HG03025 (cell line): ENCODE data around the gene C6orf141.

ENCODE experiments used
- ATAC-seq: cut with Tn5 transposase; IDR thresholded peaks from one replicate; pipeline ENCODE4 v1.9.1; 2021; ENCODE audit warnings: mild to moderate bottlenecking, moderate library complexity; ENCODE audit not compliant: unreplicated experiment, low FRiP score

Gene C6orf141

GRCh38 chr6:49550492-49551077 lies at the start of gene C6orf141:
Gene C6orf141 (plus strand): TSS chr6:49550668. CDS start chr6:49550793, 125 bp downstream.
- ATAC-seq: peak; percentile 70

GRCh38 chr6:49504666-49505065 lies 45.8 kb upstream of the C6orf141 start:
- no peak for ATAC-seq

- ATAC-seq: no peak
Observed at GRCh38 chr6:49506569-49507111, 43.8 kb upstream of the C6orf141 start.

- ATAC-seq: no peak
Observed at GRCh38 chr6:49509342-49509741, 41.1 kb upstream of the C6orf141 start.

- ATAC-seq: no peak
Observed at GRCh38 chr6:49513153-49513989, 37.1 kb upstream of the C6orf141 start.

- ATAC-seq: no peak
Observed at GRCh38 chr6:49514571-49515484, 35.6 kb upstream of the C6orf141 start.

- ATAC-seq: no peak
Observed at GRCh38 chr6:49515485-49516146, 34.9 kb upstream of the C6orf141 start.

- no peak for ATAC-seq
Observed at GRCh38 chr6:49516147-49516505, 34.3 kb upstream of the C6orf141 start.

- ATAC-seq: no peak
Observed at GRCh38 chr6:49517919-49518318, 32.5 kb upstream of the C6orf141 start.

- peak; percentile 96 for ATAC-seq
Observed at GRCh38 chr6:49519660-49520059, 30.8 kb upstream of the C6orf141 start.

GRCh38 chr6:49522710-49523593 lies 27.5 kb upstream of the C6orf141 start:
- no peak for ATAC-seq

GRCh38 chr6:49523901-49524300 lies 26.6 kb upstream of the C6orf141 start:
- ATAC-seq: no peak

- no peak for ATAC-seq
Observed at GRCh38 chr6:49524541-49524940, 25.9 kb upstream of the C6orf141 start.

- ATAC-seq: no peak
Observed at GRCh38 chr6:49526598-49526997, 23.9 kb upstream of the C6orf141 start.

- no peak for ATAC-seq
Observed at GRCh38 chr6:49527320-49527719, 23.1 kb upstream of the C6orf141 start.

- ATAC-seq: no peak
Observed at GRCh38 chr6:49528571-49528970, 21.9 kb upstream of the C6orf141 start.

- no peak for ATAC-seq
Observed at GRCh38 chr6:49530141-49530776, 20.2 kb upstream of the C6orf141 start.

- peak; percentile 85 for ATAC-seq
Observed at GRCh38 chr6:49531774-49532569, 18.5 kb upstream of the C6orf141 start.
